ENCODE data around the gene MT1HL1.

- TF ChIP-seq CTCF (IDR thresholded peaks at IDR 0.05) (no peak), POLR2A (IDR thresholded peaks at IDR 0.05) (no peak)
Observed at GRCh38 chr1:237050915-237051314, 46.7 kb upstream of the MT1HL1 start.

Data from uterus (tissue), 2 donors.